WI38 (cell line): Measurements from ENCODE around the gene DLG1.

Source experiments
- H3K4me3 ChIP-seq: 2 replicates; pipeline ENCODE4 v1.5.1; 2011; ENCODE audit warnings: low read depth, mild to moderate bottlenecking, control low read depth, low read length
- TF ChIP-seq, protein P1 (sequence below): IDR thresholded peaks from 2 replicates; pipeline ENCODE4 v1.5.1; 2012; ENCODE audit warnings: low read depth, mild to moderate bottlenecking, control low read depth, low read length

Gene DLG1

DNA sequence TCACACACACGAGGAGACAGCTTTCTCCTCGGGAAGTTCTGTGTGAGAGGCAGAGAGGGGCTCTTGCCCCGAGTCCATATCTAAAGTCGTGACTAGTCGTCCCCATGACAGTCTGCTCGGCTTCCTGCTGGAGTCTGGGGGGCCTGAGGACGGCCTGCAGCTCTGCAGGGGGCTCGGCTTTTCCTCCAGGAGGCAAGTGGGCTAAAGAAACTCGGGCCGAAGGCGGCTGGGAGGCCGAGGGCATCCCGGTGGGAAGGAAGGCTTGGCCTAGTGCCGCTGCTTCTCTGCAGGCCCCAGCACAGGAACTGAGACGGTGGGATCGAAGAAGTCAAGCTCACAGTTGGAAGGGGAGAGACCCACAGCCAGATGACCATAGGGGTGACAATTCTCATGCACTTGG, 304.4 kb downstream of the DLG1 start:
- H3K4me3 ChIP-seq: no peak overlapping the region
- TF ChIP-seq, protein P1, sequence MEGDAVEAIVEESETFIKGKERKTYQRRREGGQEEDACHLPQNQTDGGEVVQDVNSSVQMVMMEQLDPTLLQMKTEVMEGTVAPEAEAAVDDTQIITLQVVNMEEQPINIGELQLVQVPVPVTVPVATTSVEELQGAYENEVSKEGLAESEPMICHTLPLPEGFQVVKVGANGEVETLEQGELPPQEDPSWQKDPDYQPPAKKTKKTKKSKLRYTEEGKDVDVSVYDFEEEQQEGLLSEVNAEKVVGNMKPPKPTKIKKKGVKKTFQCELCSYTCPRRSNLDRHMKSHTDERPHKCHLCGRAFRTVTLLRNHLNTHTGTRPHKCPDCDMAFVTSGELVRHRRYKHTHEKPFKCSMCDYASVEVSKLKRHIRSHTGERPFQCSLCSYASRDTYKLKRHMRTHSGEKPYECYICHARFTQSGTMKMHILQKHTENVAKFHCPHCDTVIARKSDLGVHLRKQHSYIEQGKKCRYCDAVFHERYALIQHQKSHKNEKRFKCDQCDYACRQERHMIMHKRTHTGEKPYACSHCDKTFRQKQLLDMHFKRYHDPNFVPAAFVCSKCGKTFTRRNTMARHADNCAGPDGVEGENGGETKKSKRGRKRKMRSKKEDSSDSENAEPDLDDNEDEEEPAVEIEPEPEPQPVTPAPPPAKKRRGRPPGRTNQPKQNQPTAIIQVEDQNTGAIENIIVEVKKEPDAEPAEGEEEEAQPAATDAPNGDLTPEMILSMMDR: no peak
